ENCODE data around the gene TRIM3. TPM values are rescaled to one million over a fixed set of nuclear protein-coding genes. Genes with fewer than 3 reads are reported as not detected.

Gene TRIM3
- total and polyA plus RNA-seq, 2 of the 8 experiments (the other 6 are each of a cell fraction or from before 2014, with no cell fraction given), result 10.7 to 14.3 TPM

DNA sequence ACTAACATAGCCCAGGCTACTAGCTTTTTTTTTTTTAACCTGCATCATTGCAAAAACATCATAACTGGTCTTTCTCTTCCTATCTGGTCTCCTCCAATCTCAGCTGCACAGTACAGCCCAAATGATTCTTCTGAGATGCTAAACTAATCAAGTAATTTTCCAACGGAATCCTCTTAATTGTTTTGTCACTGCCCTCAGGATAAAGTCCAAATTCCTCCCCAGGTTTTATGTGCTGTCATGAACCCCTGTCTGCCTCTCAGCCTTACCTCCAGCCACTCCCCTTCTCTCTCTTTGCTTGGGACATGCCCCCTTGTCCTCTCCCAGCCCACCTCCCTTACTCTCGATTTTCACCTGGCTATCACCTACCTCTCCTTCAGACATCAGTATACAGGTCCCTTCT is 67.4 kb downstream of the TRIM3 start (continued):
- TF ChIP-seq SIX5 (IDR thresholded peaks at IDR 0.05; ENCODE audit: low read depth, low read length), result no peak
- TF ChIP-seq TAF7 (optimal IDR thresholded peaks at IDR 0.05; ENCODE audit: borderline replicate concordance, low read depth, low read length), result no peak

All from H1 (cell line).